ENCODE results near the gene ABHD13. TPM values are rescaled to one million over a fixed set of nuclear protein-coding genes. Genes with fewer than 3 reads are reported as not detected.

ABHD13 gene
- total RNA-seq, 1 experiment from 2014 or later: 10.3 TPM

GRCh38 chr13:108226184-108226583 lies 8.0 kb downstream of the ABHD13 start:
- Histone ChIP-seq H3K9me3 (ENCODE audit: low read depth, low read length, poor library complexity, severe bottlenecking) (no peaks in the 10 kb centered on the region), H3K27ac (ENCODE audit: low read depth, low read length, poor library complexity, severe bottlenecking) (no peak overlapping the region), H3K36me3 (ENCODE audit: insufficient read depth, low read length, poor library complexity, severe bottlenecking) (no peaks in the 10 kb centered on the region), H3K4me3 (ENCODE audit: low read depth, low read length, poor library complexity, severe bottlenecking) (no peak overlapping the region), H3K27me3 (replicated peaks; ENCODE audit: insufficient read depth, low read depth, low read length, poor library complexity) (no peaks in the 10 kb centered on the region), H3K4me1 (ENCODE audit: insufficient read depth, low read length, poor library complexity, severe bottlenecking) (peaks cover 17% of the 10 kb centered on the region)
- TF ChIP-seq EZH2 (IDR thresholded peaks at IDR 0.05; ENCODE audit: borderline replicate concordance, low read depth, low read length, poor library complexity, severe bottlenecking): no peak
- TF ChIP-seq CTCF (conservative IDR thresholded peaks at IDR 0.05; ENCODE audit: low read depth, low read length): no peak
- intact Hi-C loops (cut with micrococcal nuclease; ENCODE audit: unreplicated experiment): loop anchor here (5.0 kb wide), 3 partner anchors 41 to 281 kb away; partner anchors contain the start of gene TNFSF13B
- ChIA-PET CTCF (no interaction called here), POLR2A (ENCODE audit: low non-redundant PET) (interaction anchor here (0.5 kb wide), 1 partner anchor 709 kb away, joined by 6 read pairs; no protein-coding TSS in a partner anchor)
- BruUV-seq (replicated peaks): no TSS peak
- no peak for DNase-seq (ENCODE audit: low spot score)

GRCh38 chr13:108227651-108228272 lies 9.6 kb downstream of the ABHD13 start:
- Histone ChIP-seq H3K36me3 (ENCODE audit: insufficient read depth, low read length, poor library complexity, severe bottlenecking) (no peaks in the 10 kb centered on the region), H3K9me3 (ENCODE audit: low read depth, low read length, poor library complexity, severe bottlenecking) (no peaks in the 10 kb centered on the region), H3K27ac (ENCODE audit: low read depth, low read length, poor library complexity, severe bottlenecking) (no peak overlapping the region), H3K27me3 (replicated peaks; ENCODE audit: insufficient read depth, low read depth, low read length, poor library complexity) (no peaks in the 10 kb centered on the region), H3K4me1 (ENCODE audit: insufficient read depth, low read length, poor library complexity, severe bottlenecking) (peaks cover 12% of the 10 kb centered on the region), H3K4me3 (ENCODE audit: low read depth, low read length, poor library complexity, severe bottlenecking) (no peak overlapping the region)
- peak; percentile 65 for DNase-seq (ENCODE audit: low spot score)
- intact Hi-C loops (cut with micrococcal nuclease; ENCODE audit: unreplicated experiment): loop anchor here (2.0 to 5.0 kb wide), 4 partner anchors 40 to 669 kb away; partner anchors contain the start of gene TNFSF13B
- BruUV-seq (replicated peaks): no TSS peak
- TF ChIP-seq CTCF (conservative IDR thresholded peaks at IDR 0.05; ENCODE audit: low read depth, low read length) (peak; percentile 81), EZH2 (IDR thresholded peaks at IDR 0.05; ENCODE audit: borderline replicate concordance, low read depth, low read length, poor library complexity, severe bottlenecking) (no peak)
- ChIA-PET POLR2A (ENCODE audit: low non-redundant PET) (no interaction called here), CTCF (no interaction called here)

- ChIA-PET POLR2A (ENCODE audit: low non-redundant PET) (no interaction called here), CTCF (no interaction called here)
- H3K27ac ChIP-seq (ENCODE audit: low read depth, low read length, poor library complexity, severe bottlenecking): no peak overlapping the region
- no peak overlapping the region for H3K4me3 ChIP-seq (ENCODE audit: low read depth, low read length, poor library complexity, severe bottlenecking)
- TF ChIP-seq CTCF (conservative IDR thresholded peaks at IDR 0.05; ENCODE audit: low read depth, low read length) (no peak), EZH2 (IDR thresholded peaks at IDR 0.05; ENCODE audit: borderline replicate concordance, low read depth, low read length, poor library complexity, severe bottlenecking) (no peak)
- intact Hi-C loops (cut with micrococcal nuclease; ENCODE audit: unreplicated experiment): no loop called here
- H3K36me3 ChIP-seq (ENCODE audit: insufficient read depth, low read length, poor library complexity, severe bottlenecking): no peaks in the 10 kb centered on the region
- BruUV-seq (replicated peaks): no TSS peak
- H3K4me1 ChIP-seq (ENCODE audit: insufficient read depth, low read length, poor library complexity, severe bottlenecking): peaks cover 3% of the 10 kb centered on the region
- no peak for DNase-seq (ENCODE audit: low spot score)
- H3K27me3 ChIP-seq (replicated peaks; ENCODE audit: insufficient read depth, low read depth, low read length, poor library complexity): no peaks in the 10 kb centered on the region
- H3K9me3 ChIP-seq (ENCODE audit: low read depth, low read length, poor library complexity, severe bottlenecking): no peaks in the 10 kb centered on the region
These were observed 12.2 kb downstream of the ABHD13 start for GRCh38 chr13:108230377-108230776.

All from A673 (cell line).